ENCODE results near the gene RAPGEF3.

Gene RAPGEF3, protein sequence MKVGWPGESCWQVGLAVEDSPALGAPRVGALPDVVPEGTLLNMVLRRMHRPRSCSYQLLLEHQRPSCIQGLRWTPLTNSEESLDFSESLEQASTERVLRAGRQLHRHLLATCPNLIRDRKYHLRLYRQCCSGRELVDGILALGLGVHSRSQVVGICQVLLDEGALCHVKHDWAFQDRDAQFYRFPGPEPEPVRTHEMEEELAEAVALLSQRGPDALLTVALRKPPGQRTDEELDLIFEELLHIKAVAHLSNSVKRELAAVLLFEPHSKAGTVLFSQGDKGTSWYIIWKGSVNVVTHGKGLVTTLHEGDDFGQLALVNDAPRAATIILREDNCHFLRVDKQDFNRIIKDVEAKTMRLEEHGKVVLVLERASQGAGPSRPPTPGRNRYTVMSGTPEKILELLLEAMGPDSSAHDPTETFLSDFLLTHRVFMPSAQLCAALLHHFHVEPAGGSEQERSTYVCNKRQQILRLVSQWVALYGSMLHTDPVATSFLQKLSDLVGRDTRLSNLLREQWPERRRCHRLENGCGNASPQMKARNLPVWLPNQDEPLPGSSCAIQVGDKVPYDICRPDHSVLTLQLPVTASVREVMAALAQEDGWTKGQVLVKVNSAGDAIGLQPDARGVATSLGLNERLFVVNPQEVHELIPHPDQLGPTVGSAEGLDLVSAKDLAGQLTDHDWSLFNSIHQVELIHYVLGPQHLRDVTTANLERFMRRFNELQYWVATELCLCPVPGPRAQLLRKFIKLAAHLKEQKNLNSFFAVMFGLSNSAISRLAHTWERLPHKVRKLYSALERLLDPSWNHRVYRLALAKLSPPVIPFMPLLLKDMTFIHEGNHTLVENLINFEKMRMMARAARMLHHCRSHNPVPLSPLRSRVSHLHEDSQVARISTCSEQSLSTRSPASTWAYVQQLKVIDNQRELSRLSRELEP

DNA sequence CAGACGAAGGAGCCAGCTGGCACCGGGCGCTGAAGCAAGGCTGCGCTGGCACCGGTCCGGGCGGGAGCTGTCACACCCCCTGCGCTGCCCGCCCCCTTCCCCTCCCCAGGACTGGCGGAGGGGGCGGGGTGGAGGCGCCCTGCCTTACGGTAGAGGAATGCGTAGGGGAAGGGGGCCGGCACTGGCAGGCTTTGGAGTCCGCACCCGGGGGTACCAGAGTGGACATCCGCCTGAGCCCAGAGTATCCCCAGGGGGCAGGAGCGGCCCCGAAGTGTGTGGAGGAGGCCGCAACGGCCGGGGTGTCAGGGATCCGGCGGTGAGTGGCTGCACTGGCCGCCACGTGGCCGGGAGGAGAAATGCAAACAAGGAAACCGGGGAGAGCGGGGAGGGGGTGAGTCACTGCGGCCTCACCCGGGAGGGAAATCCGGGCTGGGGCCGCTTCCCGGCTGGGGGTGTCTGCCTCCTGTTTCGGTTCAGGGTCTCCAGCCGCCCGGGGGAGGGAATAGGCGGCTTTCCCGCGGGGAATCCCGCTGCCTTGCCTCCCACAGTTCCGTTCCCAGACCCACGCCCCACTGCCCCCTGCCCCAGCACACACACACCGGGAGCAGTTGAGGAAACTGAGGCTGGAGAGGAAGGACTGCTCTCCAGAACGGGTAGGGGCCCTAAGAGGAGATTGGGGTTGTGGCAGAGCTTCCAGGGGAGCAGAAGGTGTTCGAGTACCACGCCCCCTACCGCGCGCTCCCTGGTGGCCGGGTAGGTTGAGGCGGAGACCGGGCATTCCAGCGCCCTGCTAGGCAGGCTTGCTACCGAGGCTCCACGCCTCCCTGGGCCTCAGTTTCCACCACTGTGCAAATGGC is at the start of gene RAPGEF3:
RAPGEF3 (minus strand) TSS at position 47 of the 857 bp plus-strand sequence. CDS start 324 bp downstream, outside the sequence.
- DNase-seq: peak; percentile 63

DNA sequence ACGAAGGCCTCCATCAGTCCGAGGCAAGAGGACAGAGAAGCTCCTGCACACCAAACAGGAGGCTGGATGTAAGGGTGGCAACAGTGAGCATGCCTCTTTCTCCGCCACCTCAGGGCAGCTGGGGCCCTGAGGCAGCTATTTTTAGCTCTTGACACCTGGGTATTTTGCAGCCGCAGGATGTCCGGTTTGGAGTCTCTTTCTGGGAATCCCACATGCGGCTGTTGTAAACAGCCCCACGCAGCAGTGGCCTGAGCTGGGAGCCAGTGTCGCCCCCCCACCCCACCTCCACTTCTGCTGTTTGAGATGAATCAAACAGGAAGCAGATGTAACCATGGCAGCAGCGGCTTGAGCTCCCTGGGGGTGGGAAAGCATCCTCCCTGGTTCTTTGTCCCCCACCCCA is 49.4 kb upstream of the RAPGEF3 start:
- DNase-seq: peak; percentile 51

DNA sequence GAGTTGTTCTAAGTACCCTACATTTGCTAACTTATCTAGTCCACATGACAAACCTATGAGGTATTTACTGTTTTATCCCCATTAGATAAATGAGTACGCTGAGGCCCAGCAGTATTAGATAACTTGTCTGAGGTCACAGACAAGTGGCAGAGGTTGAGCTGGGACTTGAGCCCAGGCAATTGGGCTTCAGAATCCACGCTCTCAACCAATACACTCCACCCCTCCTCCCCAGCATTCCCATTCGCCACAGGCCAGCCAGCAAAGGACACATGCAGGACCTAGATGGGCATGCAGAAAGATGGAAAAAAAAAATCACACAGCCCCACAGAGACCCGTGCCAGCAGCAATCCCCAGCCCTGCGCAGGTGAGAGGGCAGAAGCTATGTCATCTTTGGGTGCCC is 48.7 kb upstream of the RAPGEF3 start:
- no peak for DNase-seq

DNA sequence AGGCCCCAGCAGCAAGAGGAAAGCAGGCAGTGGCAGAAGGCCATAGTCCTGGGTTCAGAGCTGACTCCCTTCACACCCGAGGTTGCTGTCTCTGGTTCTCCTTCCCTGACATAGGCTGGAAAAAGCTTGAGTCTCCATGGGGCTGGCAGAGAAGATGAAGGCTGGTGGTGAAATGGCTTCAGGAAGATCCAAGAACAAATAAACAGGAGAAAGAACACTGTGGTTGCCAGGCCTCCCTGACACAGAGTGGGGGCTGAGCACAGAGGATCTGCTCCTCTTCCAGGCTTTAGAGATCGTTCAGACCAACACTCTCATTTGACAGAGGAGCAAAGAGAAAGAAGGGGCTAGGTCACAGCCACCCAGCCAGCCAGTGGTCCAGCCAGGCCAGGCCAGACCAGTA is 46.7 kb upstream of the RAPGEF3 start:
- DNase-seq: no peak

DNA sequence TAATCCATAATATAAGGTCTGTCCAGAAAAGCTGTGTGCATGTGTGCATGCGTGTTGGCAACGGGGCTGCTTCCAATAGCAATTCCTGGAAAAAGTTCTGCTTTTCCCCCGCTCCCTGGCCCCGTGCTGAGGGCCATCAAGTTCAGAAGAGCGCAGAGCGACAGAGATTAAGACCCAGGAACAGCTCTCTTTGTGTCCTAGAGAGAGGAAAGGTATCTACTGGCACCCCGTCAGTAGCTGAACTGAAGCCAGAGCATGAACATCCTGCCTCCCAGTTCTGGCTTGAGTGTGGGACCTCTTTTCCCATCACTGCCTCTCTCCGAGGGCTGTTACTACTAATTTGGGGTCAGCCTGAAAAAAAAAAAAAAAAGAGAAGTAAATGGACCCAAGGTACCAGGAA is 45.5 kb upstream of the RAPGEF3 start:
- no peak for DNase-seq

DNA sequence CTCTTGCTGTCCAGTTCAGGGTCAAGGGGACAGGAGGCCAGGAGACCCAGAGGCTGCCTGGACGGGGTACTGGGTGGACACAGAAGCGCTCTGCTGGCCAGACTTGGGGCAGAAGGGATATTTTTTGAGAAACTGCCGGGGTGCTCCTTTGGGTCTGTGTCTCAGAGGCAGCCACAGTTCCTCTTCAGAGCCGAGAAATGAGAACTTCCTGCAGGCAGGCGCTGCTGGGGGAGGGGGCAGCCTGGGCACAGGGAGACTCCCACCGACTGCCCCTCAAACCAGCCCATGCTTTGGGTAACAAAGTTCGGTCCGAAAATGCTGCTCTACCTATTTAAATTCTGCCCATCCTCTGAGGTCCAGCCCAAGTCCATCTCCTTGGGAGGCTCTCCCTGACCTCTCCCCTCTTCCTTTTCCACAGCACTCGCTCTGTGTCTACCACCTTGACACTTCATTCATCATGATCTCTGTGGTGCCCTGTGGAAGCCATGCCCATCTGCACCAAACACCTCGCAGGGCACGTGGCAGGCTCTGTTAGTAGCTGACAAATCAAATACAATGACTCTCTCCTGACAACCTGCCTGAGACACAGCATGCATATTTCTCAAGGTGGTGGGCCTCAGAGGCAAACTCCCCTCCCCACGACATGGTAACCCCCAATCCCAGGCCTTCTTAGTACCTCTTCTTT is 44.7 kb upstream of the RAPGEF3 start:
- peak; percentile 18 for DNase-seq

DNA sequence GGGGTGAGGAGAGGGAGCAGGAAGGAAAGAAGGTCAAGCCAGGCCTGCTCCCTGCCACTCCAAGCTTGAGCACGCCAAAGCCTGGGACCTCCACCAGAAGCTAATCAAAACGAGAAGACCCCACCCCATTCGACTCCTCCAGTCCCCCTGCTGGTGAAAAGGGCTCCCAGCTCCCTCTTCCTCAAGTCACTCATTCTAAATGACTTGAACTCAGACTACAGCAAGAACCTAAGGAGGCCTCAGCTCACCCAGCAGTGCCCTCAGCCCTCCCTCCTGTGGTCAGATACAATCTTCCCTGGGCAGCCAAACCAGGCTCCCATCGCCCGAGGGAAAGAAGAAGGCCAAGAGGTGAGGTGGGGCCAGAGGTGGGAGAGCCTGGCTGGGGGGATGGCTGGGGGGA is 43.6 kb upstream of the RAPGEF3 start:
- DNase-seq: no peak

DNA sequence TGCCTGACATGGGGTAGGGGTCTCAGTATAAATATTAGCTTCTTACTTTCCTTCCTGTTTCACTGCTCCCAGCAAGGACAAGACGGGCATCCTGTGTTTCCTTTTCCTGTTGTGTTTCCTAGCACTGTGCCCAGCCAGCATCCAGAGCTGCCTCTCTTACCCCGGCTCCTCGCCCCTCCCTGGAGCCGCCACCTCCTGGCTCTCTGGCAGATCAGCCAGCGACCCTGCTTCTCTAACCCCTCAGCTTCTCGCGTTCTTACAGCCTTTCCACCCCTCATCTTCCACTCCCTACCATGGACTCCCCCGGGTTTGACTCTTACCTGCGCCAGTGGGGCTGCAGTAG is 43.2 kb upstream of the RAPGEF3 start:
- DNase-seq: no peak

DNA sequence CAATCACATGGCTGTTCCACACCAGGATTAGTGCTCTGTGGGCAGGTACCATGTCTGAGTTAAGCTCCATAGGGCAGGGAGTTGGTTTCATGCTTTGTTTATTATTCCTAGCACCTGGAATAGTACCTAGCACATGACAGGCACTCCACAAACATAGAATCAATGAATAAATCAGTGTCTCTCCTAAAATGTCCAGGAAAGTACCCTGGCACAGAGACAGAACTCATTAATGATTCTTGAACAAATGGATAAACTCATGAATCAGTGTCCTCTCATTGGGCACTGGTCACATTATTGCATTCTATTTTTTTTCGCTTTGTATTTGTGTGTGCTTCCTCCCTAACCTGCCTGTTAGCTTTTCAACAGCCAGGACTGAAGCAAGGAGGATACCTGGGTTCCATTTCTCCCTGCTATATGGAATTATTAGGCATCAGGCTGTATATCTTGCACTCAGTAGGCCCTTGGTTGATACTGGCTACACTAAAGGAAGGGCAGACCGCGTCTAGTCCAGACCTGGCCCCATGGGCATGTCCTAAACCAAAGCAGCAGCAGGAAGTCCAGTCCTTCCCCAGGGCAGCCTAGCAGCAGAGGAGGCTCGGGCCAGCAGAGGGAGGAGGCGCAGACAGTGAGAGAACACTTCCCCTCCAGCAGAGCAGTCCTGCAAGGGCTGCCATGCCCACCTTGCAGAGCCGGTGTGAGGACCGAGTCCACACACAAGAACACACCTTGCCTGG is 42.7 kb upstream of the RAPGEF3 start:
- DNase-seq: no peak

DNA sequence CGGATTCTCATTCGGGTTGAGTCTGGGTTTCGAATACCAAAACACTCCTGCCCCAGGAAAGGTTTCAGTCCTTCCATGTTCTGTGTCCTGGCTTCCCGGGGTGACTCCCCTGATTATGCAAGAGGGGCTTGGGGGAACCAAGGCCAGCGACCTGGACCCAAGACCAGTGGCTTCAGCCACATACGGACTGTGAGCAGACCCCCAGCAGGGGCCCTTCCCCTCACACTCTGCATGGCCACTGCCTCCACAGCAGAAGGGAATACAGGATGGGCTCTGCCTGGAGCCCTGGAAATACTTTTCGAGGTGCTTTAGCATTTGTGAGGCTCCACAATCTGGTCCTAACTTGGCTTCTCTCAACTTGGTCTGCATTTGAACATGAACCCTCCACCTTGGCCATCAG is 41.9 kb upstream of the RAPGEF3 start:
- DNase-seq: no peak

DNA sequence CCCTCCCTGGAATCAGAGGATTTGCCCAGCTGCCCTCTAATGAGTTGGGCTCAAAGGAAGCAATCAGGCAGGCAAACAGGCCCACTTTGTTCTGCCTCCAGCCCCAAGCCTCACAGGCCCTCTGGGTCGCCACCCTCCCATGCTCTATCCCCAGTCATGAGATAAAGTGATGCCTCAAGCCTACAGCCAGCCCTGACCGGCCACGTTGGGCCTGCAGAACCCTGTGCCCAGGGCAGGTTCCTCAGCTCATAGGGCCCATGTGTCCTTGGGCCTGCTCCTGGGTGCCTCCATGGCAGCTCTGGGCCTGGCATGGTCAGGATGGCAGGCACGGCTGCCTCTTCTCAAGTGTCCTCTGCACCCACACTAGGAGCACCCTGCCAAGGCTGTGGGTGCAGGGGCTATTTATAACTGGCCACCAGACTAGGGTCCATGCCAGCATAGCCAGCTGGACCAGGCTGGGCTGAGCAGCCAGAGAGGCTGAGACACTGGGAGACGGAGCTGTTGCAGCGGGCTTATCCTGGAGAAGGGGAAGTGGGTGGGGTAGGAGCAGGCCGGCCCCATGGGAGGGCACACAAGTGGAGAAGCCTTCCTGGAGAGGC is 40.8 kb upstream of the RAPGEF3 start:
- DNase-seq: no peak

DNA sequence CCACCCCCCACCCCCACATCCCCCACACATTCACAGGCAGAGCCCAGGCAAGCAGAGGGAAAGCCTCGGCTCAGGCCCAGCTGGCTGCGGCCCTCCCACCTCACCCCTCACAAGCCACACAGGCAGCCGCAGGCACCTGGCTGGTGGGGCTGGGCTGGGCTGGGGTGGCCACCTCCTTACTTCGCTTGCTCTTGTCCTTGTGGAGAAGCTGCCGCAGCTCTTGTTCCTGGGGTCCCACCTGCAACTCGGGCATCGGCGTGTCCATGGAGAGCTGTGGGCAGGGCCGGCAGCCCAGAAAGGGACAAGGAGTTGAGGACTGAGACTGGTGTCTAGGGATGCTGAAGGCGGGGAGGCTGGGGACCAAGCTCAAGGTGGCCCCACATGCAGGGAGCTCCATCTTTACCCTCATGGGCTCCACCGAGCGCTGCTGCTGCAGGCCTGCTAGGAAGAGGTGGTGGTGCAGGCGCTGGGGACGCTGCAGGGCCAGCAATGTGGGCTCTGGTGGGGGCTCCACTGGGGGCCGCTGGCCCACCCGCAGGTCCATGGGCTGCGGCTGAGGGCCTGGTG is 39.8 kb upstream of the RAPGEF3 start:
- DNase-seq: no peak

DNA sequence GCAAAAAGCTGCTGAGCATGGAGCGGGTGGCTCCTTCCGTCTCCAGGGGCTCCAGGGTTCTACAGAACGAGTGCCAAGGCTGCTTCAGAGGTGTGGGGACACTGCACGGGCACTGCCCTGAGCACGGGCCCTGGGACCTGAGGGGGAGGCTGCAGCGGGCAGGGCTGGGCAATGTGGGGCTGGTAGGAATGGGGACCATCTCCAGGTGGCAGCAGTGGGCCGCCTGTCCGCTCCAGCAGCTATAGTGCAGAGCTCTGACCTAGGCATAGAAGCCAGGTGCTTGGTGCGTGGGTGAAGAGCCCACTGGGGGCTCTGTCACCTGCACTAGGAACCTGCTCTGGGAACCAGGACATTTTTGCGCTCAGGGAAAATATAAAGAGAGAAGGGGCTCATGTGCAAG is 38.8 kb upstream of the RAPGEF3 start:
- no peak for DNase-seq

DNA sequence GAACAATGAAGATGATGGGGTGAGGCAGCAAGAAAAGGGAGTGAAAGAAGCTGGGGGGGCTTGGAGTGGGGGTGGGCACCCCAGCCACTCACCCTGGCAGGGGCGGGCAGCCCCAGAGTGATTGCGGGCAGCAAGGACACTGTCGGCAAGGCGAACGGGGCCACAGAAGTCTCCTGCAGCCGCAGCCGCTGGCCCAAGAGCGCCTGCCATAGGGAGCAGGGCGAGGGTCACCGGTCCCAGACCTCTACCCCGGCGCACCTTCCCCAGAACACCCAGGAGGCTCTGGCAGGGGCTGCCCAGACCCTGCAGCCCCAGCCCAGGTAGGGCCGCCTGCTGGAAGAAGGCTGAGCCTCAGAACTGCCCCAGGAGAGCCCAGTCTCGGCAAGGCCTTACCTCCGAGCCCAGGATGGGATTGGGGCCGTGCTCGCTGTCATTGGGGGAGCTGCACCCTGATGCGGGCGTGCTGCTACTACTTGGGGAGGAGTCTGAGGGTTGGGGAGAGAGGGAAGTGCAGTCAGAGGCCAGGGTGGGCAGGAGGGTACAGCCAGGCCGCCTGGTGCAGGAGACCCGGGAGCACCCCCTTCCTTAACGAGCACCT is 37.2 kb upstream of the RAPGEF3 start:
- no peak for DNase-seq

DNA sequence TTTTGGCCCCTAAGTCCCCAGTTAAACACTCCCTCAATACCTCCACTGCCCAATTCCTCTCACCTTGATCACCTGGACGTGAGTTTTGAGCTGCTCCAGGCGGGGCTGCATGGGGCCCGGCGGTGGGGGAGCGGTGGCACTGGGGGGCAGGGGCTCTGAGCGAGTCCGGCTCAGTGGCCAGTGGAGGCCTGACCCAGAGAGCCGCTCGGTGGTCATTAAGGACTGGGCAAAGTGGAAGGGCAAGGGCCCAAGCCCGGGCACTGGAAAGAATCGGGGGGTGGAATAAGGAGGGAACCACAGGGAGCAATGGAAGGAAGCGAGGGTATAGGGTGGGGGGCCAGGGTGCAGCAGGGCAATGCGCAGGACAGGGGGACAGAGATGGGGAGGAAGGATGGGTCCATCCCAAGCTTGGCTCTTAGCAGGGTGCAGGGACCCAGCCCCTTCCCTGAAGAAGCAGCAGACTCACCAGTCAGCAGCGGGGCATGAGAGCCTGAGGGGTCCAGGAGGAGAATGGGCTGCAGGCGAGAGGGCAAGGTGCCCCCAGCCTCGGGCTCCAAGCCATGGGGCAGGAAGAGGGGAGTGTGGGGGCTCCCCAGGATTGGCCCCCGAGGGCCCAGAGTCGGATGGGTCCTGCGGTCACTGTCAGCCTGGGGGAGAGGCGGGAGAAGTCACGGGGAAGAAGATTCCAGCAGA is 36.6 kb upstream of the RAPGEF3 start:
- no peak for DNase-seq

DNA sequence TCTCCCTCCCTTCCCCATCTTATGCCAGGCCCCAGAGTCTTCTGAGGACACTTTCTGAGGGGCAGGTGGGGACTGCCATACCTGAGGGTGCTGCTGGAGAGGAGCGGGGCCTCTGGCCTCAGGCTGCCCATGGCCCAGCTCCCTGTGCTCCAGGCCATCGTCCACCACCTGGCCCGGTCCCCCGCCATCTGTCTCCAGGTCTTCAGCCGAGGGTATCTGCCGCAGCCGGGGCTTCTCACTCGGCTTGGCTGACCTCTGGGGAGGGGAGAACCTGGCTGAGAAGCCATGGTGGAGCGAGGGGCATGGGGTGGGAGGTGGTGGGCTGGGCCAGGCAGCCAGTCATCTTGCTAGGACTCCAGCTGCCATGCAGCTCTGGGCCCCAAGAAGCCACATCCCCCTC is 36.0 kb upstream of the RAPGEF3 start:
- DNase-seq: no peak

DNA sequence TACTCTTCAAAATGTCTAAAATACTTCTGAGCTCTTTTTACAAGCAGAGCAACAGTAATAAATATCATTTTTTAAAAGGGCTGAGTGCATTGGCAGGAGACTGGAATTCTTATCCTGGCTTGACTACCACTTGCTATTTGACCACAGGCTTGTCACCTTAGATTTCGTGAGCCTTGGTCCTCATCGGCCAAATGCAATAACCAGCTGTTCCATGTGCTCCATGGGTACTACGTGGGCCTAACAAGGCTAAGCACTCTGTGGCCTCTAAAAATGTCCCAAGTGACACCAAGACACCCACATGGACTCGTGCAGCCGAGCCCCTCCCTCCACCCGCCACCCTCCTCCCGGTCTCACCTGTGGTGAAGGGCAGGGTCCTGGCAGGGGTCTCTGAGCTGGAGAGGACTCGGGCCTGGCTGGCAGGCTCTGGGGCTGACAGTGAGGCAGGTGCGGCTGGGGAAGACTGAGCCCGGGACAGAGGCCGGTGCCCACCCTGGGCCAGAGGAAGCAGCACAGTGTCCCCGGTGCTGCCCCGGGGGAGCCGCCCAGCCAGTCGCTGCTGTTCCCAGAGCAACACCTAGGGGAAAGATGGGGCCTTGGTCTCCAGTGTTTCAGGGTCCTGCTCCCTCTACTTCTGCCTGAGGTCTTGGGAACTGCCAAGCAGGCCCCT is 34.5 kb upstream of the RAPGEF3 start:
- DNase-seq: no peak

DNA sequence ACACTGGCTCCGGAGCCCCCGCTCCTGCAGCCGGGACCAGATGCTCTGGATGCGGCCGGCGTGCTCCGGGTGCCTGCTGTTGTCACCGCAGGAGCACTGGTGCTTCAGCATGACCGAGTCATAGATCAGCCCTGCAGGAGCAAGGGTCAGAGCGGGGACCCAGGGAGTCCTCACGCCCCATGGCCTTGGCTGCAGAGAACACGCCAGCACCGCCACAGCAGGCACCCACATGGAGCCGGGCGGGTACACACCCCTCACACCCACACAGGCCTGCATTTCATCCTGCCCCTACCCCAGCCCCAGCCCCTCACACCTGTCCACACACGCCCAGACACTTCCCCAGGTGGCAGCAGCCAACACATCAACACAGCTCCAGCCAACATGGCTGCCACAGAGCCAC is 33.2 kb upstream of the RAPGEF3 start:
- DNase-seq: no peak

DNA sequence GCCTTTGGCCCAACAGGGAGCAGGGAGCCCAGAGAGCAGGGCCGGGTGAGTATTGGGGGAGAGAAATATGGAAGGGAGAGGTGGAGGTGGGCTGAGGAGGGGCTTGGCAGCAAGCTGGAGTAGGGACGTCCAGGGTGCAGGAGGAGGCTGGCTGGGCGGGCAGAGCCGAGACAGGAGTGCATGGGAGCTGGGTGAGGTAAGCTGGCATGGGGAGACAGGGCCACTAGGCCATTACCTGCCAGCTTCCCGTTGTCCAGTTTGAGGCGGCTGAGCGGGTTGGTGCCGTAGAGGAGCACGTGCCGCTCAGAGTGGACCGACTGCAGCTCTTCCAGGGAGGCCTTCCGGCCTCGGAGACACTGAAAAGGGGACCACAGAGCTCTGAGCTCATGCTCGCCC is 32.7 kb upstream of the RAPGEF3 start:
- no peak for DNase-seq

All from MV-4-11 (cell line).